ENCODE measurements around the gene EHMT1.

EHMT1 gene

DNA sequence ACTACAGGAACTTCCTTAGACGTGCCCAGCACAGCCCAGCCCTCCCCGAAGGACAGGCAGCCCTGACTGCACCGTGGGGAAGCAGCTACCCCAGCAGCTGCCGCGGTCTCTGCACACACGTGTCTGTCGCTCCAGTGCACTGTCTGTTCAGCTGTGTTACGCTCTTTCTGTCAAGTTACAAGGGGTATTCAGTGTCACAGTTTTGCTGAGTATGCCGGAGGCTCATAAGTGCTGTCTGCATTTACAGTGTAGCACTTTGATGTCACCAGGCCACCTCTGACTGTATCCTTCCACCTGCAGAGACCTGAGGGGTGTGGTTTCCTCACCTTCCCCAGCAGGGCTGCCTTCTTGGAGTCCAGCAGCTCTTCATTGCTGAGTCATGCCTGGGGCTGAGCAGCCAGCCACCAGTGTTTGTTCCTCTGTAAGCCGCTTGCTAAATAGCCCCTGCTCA, 126.8 kb downstream of the EHMT1 start:
- no peak for DNase-seq

DNA sequence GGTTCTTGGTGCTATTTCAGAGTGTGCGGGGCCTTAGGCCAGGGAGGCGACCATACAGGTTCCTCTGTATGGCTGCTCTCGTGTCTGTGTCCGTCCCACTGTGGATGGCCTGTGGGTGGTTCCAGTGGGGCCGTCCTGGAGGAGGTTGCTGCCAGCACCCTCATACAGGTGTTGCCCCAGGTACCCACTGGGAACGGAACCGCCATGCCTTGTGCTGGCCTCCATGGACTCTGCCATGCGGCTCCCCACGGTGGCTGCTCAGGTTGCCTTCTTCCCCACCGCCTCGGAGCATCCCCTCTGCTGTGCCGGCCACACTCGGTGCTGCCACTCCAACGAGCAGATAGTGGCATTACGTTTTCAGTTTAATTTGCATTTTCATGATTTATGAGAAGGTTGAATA, 129.5 kb downstream of the EHMT1 start:
- no peak for DNase-seq

DNA sequence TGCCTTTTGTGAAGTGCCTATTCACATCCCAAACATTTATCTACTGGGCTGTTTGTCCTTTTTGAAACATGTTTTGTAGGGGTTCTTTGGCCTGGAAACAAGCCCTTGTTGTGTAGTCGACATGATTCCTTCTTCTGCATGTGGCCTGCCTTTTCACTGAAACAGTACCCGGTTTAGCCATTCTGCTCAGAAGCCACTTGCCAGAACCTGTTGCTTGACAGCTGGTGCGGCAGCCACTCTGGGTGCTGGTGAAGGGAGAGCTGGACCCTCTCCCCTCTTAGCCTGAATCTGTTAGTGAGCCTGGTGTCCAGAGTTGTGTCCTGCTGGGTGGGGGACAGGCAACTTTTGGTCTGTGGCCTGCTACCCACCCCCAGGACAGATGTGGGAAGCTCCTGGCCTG, 129.9 kb downstream of the EHMT1 start:
- no peak for DNase-seq

DNA sequence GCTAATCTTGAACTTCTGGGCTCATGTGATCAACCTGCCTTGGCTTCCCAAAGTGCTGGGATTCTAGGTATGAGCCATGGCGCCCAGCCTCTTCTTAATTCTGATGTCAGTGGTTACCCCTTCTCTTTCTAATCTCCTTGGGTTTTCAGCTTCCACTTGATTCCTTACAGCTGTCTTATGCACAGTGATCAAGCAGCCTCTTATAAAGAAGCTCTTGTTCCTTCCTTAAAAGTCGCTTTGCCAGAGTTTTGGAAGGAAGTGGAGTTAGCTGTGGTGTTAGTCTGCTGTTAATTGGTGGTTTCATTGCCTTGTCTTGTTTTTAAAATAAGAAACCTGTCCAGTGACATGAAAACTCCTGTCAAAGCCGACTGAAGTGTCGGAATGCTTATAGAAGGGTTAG, 130.7 kb downstream of the EHMT1 start:
- no peak for DNase-seq

DNA sequence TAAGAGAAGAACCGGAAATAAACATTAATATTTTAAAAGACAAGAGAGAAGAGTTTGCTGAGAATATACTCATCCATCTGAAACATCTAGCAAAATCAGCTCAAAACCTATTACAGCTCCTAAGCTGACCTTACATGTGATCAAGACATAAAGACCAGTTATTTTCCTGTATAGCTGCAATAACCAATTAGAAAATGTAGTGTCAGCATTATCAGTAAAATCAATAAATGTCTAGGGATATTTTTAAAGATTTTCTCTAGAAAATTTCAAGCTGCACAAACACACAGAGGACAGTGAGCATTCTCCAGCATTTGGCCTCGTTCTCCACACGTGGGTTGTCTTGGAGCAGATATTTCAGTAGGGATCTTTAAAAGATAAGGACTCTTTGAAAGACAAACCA, 131.2 kb downstream of the EHMT1 start:
- no peak for DNase-seq

DNA sequence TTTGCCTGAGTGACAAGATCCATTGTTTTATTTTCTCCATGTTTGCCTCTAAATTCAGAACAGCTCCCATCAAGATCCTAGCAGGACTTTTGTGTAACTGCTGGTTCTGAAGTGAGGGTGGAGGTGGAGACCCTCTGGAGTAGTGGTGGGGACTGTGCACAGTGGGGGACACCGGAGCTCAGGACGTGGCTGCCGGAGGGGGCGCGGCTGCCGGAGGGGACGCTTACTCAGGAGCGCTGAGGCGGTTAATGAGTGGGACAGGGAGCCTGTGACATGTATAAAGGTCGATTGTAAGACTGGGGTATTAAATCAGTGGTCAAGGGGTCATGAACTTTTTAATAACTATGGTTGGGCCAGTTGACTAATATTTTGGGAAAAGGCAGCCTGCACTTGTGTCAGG, 131.8 kb downstream of the EHMT1 start:
- no peak for DNase-seq

DNA sequence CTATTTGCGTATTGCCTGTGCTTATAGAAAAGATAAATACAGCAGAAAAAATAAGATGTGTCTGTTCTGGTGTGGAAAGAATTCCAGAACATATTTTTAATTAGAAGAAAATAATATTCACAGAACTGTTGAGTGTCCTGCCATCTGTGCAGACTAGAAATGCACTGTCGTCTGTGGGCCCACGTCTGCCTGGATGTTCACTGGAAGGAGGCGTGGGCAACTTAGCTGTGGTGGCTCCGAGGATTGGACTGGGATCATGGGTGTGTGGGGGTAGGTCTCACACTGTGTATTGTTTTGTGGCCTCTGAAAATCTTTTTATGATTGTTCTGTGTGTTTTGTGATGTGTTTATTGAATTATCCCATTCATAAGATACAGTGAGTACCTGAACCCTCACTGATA, 132.8 kb downstream of the EHMT1 start:
- no peak for DNase-seq

DNA sequence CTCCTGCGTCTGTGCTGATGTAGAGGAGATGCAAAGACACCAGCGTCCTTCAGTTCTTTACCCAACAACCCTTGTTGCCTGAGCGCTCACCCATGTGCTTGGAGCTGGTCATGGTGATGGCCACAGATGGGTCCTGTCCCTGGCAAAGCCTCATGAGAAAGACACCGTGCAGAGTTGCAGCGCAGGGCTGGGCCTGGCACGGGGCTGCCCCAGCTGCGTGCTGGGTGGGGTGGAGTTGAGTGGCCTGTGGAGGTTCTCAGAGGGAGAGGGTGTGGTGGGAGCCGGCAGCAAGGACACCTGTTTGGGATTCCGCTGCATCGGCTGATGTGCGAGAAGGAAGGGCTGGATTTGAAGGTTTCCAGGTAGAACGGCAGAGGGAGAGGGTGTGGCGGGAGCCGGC, 133.6 kb downstream of the EHMT1 start:
- no peak for DNase-seq

DNA sequence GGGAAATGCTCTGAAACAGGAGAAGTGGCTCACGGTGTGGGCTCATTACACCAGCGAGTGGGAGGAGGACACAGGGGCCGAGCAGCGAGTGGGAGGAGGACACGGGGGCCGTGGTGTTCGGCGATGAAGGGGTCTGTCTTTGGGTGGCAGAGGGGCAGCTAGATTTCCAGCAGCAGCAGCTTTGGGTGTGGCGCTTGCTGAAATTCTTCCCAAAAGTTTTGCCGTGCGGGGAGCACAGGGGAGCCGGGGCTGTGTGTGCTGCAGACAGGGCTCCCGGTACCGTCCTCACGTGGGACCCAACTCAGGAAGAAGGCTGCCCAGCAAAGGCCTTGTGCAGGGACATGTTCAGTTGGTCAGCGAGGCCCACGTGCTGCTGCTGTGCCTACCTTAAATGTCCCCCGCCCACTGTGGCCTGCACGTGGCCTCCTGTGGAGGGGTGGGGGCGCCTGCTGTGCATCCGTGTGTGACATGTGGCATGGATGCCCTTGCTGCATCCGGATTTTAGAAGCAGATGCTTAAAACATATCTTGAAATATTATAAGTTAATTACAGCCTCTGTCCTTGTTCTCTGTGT, 134.5 kb downstream of the EHMT1 start:
- DNase-seq, result no peak

DNA sequence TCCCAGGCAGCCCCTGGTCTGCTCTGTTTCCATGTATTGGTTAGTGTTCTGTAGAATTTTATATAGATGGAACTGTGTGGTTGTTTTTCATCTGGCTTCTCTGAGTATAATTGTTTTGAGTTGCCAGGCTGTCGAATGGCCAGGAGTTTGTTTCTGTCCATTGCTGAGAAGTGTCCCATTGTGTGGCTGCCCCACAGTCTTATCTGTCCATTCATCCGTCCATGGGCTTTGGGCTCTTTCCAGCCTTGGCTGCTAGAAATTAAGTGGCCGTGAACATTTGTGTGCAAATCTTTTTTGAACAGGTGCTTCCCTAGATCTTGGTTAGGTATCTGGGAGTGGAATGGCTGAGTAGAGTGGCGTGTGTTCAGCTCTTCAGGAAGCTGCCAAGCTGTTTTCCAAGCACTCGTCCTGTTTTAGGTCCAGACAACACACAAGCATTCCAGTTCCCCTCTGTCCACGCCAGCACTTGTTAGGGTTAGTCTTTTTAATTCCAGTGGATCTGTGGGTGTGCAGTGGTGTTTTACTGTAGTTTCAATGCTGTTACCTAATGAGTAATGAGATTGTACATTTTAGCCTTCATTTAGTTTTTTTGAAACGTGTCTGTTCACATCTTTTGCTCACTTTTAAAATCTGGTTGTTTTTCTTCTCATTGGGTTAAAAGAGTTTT, 136.6 kb downstream of the EHMT1 start:
- DNase-seq, result no peak

DNA sequence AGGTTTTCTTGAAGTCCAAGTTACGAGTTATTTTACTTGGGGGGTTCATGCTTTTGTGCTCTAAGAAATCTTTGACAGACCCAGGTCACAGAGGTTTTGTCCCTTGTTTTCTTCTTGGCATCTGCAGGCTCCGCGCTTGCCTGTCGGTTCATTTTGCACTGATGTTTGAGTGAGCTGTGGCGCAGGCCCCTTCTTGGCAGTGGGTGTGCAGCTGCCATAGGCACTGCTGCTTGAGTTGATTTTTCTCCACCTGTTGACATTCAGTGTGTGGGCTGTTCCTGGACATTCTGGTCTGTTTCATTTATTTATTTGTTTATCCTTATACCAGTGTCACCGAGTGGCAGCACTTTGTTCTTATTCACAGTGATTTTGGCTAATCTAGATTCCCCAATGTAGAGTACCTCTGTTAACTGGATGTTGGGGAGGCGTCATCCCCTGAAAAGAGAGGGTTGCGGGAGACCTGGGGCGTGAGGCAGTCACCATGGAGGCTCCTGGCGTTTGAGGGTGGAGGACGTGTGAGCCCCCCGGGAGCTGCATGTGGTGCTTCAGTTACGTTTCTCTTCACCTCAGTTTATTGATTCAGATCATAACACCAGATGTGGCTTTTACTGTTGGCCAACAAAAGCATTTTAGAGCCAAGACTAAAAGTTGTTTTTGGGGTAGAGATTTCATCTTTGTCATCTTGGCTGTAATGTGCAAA, 137.4 kb downstream of the EHMT1 start:
- DNase-seq, result no peak

DNA sequence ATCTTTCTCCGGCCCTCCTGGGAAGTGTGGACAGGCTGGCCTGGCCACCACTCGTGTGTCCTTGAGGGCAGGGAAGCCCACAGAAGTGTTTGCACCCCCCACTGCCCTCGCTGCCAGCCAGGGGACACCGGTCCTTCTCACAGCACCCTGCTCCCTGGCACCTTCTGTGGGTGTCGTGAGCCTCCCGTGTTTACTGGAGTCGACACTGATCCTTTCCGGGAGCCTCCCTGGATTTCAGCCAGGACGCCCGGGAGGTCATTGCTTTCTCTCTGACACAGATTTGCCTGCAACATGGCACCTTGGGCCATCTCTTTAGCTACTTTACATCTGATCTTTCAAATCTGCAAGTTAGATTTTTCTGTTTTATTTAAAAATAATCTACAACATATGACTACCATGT, 138.3 kb downstream of the EHMT1 start:
- DNase-seq, result no peak

DNA sequence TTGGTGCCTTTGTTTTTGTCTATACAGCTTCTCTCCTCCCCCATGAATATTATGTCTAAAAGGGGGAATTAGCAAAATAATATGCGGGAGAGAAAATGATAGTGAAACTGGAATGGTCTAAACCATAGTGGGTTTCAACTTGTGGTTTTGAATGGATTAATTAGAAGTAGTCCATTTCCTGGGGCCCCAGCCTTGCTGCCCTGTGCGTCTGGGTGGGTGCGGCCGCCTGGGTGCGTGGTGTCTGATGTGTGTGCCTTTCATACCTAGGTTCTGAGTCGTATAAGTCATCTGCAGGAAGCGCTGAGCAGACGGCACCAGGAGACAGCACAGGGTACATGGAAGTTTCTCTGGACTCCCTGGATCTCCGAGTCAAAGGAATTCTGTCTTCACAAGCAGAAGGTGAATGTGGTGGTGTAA, 138.8 kb downstream of the EHMT1 start:
- no peak for DNase-seq

DNA sequence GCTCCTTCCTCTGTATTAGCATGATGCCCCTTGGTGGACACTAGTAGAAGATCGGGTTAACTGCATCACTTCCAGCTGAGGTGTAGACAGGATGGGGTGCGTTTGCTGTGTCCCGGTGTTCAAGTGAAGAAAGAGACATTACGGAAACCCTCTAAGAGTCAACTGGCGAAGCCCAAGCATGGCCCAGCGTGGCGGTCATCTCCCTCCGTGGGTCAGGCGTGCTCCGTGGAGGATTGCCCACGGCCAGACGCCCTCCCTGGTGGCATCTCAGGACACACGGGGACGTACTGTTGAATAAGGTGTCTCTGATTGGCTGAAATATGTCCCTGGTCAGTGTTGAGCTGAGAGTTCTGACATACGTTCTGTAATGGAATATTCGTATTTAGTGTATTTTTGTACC, 139.3 kb downstream of the EHMT1 start:
- DNase-seq, result no peak

DNA sequence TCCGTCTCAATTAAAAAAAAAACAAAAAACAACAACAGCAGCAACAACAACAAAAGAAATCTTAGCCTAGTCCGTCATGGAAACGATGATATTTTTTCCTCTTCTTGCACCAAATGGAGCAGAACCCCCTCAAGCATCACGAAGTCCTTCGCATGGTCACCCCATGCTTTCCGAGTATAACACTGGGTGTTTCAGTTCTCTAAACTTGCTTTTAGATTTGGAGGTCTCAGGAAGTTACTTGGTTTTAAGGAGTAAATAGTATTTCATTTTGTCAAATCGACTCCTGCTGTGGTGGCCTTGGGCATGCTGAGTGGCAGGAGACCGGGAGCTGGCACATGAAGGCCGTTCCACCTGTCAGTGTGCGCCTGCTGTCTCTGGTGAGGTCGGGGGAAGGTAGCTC, 140.3 kb downstream of the EHMT1 start:
- DNase-seq, result no peak

DNA sequence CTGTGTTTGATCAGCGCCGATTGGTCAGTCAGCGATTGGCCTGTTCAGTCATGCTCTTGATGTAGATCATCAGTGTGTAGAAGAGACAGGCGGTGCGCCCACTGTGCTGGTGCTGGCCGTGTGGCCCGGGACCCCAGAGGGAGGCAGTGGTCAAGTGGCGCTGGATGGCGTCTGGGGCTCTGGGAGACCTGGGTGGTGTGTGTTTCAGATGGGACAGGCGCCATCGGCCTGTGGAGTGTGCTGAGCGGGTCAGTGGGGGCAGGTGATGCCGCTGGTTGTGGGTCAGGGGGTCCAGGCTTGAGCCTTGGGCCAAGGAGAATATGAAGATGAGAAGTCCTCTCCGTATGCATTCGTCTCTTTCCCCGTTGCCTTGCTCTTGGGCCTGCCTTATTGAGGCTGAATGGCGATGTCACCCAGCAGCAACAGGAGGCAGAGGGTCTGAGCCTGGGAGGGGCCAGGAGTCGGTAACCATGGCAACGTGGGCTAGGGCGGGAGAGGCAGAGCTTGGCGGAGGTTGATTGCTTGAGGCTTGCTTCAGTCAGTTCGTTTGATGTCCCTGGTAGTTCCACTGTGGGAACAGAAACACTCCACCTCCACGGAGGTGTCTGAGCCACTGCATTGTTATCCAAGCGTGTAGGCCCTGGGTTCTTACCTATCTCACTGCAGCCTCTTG, 141.0 kb downstream of the EHMT1 start:
- DNase-seq, result peak; percentile 14

DNA sequence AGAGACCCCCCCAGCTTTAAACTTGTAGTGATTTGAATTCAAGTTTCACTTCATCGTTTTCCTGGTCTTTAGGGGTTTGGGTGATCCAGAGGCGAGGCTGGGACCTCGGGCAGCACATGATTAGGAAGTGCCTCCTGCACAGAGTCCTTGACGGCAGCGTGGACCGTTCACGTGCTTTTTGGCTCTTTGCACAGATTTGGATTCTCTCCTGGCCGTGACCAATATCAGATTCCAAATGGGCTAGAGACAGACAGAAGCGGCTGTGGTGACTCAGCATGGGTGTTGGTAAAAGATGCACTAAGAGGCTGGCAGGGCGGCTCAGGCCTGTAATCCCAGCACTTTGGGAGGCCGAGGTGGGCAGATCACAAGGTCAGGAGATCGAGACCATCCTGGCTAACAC, 141.6 kb downstream of the EHMT1 start:
- no peak for DNase-seq

DNA sequence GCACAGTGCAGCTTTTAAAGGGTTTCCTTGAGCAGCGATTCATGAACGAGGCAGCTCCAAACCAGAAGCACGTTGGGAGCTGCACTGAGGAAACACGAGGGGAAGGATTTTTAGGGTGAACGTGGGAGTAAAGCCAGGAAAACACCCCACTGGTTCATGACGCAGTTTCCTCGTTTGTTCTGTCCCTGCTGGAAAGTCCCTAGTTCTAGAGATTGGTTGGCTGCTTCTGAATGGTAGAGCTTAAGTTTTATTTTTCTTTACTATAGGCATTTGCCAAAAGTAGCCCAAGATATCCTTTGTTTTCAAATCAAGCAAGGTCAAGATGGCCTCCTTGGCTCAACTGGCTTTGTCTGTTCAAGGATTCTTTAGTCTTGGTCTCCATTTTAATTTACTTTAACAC, 142.2 kb downstream of the EHMT1 start:
- DNase-seq, result no peak

DNA sequence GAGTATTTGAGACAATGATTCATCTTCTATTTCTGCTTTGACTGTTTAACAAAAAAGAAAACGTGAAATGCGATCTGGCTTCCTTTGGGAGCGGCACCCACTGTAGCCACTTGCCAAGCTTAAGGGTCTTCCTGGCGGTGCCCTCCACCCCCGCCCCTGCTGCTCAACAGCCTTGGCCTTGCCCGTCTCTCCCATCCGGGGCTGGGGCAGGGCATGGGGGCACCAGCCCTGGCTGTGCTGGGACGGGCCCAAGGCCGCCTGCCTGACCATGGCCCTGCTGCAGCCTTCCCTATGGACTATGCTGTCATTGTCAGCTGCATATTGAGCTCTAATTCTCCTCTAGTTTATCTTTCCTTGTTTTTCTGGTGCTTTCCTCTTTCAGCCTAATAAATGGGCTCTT, 143.0 kb downstream of the EHMT1 start:
- DNase-seq, result no peak

DNA sequence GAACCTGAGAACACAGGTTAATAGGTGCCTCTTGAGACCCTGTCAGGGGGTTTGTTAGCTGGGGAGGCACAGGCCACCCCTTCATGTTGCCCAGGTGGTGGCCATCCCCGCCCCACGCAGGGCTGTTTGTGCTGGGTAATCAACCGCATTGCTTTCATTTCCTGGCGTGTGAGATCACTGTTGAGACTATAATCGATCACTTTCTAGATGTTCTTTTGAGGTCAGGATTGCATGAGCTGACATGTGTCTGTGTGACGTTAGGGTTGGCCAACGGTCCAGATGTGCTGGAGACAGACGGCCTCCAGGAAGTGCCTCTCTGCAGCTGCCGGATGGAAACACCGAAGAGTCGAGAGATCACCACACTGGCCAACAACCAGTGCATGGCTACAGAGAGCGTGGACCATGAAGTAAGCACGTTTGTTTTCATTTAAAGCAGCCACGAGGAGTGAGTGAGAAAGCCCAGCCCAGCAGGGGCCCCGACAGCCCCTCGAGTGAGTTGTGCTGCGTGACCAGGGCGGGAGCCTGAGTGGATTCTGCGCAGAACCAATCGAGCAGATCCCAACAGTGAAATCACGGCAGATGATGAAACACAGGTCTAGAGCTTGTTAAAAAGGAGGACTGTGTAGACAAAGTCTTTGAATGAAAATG, 143.7 kb downstream of the EHMT1 start:
- DNase-seq, result no peak

DNA sequence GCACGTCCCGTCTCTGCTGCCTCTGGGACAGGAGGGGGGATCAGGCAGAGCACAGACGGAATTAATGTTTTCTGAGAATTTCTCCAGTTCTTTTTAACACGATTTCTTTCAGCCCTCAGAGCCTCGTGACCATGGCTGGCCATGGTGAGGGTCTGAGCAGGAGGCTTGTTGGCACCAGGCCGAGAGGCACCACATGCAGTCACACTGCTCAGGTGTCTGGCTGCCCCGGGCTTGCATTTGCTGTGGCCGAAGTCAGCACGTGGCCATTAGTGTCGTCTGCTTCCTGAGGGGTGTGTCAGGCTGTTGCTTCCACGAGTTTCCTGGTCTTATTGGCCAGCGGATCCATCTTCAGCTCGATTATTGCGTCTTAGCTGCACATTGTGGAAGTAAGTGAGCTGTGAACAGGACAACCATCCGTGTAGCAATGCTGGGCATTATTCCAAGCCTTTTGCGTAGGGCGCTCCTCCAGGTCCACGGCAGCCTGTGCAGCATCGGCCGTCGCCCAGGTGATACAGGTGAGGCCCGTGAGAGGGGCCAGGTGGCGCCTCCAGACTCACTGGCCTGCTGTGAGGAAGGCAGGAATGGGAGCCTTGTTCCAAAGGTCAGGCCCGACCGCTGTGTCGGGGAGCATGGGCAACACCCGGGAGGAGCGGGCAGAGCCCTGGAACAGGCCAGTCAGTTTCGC, 144.6 kb downstream of the EHMT1 start:
- no peak for DNase-seq

DNA sequence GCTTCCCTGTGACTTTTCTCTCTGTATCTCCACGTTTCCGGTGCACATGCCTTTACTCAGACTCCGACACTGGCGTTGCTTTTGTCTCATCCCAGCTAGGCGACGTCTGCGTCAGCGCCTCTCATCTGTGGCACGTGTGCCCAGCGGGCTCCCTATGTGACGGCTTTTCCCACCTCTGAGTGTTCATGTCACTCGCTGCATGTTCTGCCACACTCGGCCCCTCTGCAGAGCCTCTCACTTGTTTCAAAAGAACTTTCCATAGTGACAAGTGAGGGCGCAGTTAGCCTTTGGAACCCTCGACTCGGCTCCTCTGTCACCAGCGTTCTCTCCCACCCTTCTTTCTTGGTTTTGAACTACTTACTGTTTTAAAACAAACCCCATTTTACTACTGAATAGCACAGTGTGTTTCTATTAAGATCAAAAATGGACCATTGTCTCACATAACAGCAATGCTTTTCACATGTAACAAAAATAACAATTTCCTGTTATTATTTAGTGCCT, 145.4 kb downstream of the EHMT1 start:
- no peak for DNase-seq

DNA sequence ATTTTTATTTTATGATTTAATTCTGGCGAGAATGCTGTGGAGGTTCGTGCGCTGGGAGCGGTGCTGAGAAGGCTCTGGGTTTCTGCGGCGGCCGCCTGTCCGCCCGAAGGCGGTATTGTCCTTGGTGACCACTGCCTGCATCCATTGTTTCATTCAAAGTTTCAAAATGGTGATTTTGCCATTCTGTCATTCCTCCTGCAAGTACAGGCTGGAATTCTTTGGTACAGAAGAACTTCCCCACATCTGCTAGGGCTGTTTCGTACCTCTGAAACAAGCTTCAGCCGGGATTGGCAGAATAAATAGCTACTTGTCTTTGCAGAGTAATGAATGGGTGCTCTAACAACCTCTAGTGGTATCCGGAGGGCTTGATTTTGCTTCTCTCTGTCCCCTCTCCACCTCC, 146.2 kb downstream of the EHMT1 start:
- no peak for DNase-seq
